HG03280 (cell line): ENCODE data around the gene ZNF331.
"Not testable (repeated sequence)": the region's sequence is repeated elsewhere in the genome, so short reads cannot be mapped to it uniquely, and the experiment has no call there.

ENCODE experiments used
- ATAC-seq: cut with Tn5 transposase; IDR thresholded peaks from one replicate; pipeline ENCODE4 v1.9.1; 2021; ENCODE audit warnings: mild to moderate bottlenecking, moderate library complexity; ENCODE audit not compliant: unreplicated experiment

Gene ZNF331

GRCh38 chr19:53537521-53538377 is at the start of gene ZNF331:
Gene ZNF331 (plus strand): TSS chr19:53538145. CDS start chr19:53569377, 31,232 bp downstream.
- peak; percentile 65 for ATAC-seq

- ATAC-seq, result no peak
These were observed 45.8 kb upstream of the ZNF331 start for GRCh38 chr19:53492153-53492552.

- ATAC-seq, result not testable (repeated sequence)
These were observed 40.5 kb upstream of the ZNF331 start for GRCh38 chr19:53497311-53498023.

- not testable (repeated sequence) for ATAC-seq
These were observed 39.9 kb upstream of the ZNF331 start for GRCh38 chr19:53498024-53498395.

- not testable (repeated sequence) for ATAC-seq
These were observed 34.8 kb upstream of the ZNF331 start for GRCh38 chr19:53503151-53503550.

GRCh38 chr19:53503671-53504364 is 34.1 kb upstream of the ZNF331 start:
- not testable (repeated sequence) for ATAC-seq

- ATAC-seq, result not testable (repeated sequence)
These were observed 33.6 kb upstream of the ZNF331 start for GRCh38 chr19:53504365-53504703.

- no peak for ATAC-seq
These were observed 33.1 kb upstream of the ZNF331 start for GRCh38 chr19:53504885-53505284.

- no peak for ATAC-seq
These were observed 31.2 kb upstream of the ZNF331 start for GRCh38 chr19:53506728-53507127.

- ATAC-seq, result no peak
These were observed 30.2 kb upstream of the ZNF331 start for GRCh38 chr19:53507523-53508442.

- ATAC-seq, result no peak
These were observed 28.5 kb upstream of the ZNF331 start for GRCh38 chr19:53509443-53509842.

- ATAC-seq, result no peak
These were observed 28.1 kb upstream of the ZNF331 start for GRCh38 chr19:53509845-53510244.

- no peak for ATAC-seq
These were observed 26.6 kb upstream of the ZNF331 start for GRCh38 chr19:53511357-53511756.

GRCh38 chr19:53511933-53512374 is 26.0 kb upstream of the ZNF331 start:
- ATAC-seq, result no peak

- not testable (repeated sequence) for ATAC-seq
These were observed 22.9 kb upstream of the ZNF331 start for GRCh38 chr19:53515047-53515446.

- ATAC-seq, result no peak
These were observed 20.7 kb upstream of the ZNF331 start for GRCh38 chr19:53517114-53517741.

GRCh38 chr19:53518121-53518520 is 19.8 kb upstream of the ZNF331 start:
- no peak for ATAC-seq

GRCh38 chr19:53518716-53519115 is 19.2 kb upstream of the ZNF331 start:
- ATAC-seq, result no peak

GRCh38 chr19:53519446-53519845 is 18.5 kb upstream of the ZNF331 start:
- ATAC-seq, result no peak

GRCh38 chr19:53520163-53520546 is 17.8 kb upstream of the ZNF331 start:
- ATAC-seq, result no peak
